Activated naive CD8-positive, alpha-beta T cell treated with anti-CD3 and anti-CD28 coated beads, Interleukin-2, amount 50 U/mL, for 24 hours (primary cell): ENCODE data around the gene ST13.

Experiments
- ATAC-seq: fragments of 150-1000 bp; cut with Tn5 transposase; one replicate; pipeline ENCODE4 v1.10.0; 2021
- DNase-seq: peaks from one replicate; pipeline ENCODE4 v3.0.0; 2021
- H3K27ac Mint-ChIP-seq: one replicate; pipeline ENCODE4 v1.8.0; 2021; ENCODE audit warnings: mild to moderate bottlenecking, mixed read lengths
- H3K27me3 Mint-ChIP-seq: one replicate; pipeline ENCODE4 v1.8.0; 2021; ENCODE audit warnings: mixed read lengths
- H3K36me3 Mint-ChIP-seq: one replicate; pipeline ENCODE4 v1.8.0; 2021; ENCODE audit warnings: low read depth, mixed read lengths
- H3K4me1 Mint-ChIP-seq: one replicate; pipeline ENCODE4 v1.8.0; 2021; ENCODE audit warnings: mixed read lengths
- H3K4me3 Mint-ChIP-seq: one replicate; pipeline ENCODE4 v1.8.0; 2021; ENCODE audit warnings: mild to moderate bottlenecking, moderate library complexity, mixed read lengths
- H3K9me3 Mint-ChIP-seq: one replicate; pipeline ENCODE4 v1.8.0; 2021; ENCODE audit warnings: mixed read lengths

The ST13 gene

GRCh38 chr22:40818747-40819598 is 37.5 kb downstream of the ST13 start, which contains the start of gene SLC25A17:
TSS of gene SLC25A17 (minus strand) at chr22:40819346. CDS start at chr22:40819248, 98 bp downstream.
- H3K9me3 Mint-ChIP-seq: no peaks in the 10 kb centered on the region
- peak within 1 kb of the TSS; percentile 90 for H3K4me3 Mint-ChIP-seq
- H3K4me1 Mint-ChIP-seq: peaks cover 36% of the 10 kb centered on the region
- peak; percentile 89 for DNase-seq
- ATAC-seq: peak; percentile 89
- H3K27ac Mint-ChIP-seq: peak within 1 kb of the TSS; percentile 93
- peaks cover 24% of the 10 kb centered on the region for H3K36me3 Mint-ChIP-seq
- no peaks in the 10 kb centered on the region for H3K27me3 Mint-ChIP-seq

DNA sequence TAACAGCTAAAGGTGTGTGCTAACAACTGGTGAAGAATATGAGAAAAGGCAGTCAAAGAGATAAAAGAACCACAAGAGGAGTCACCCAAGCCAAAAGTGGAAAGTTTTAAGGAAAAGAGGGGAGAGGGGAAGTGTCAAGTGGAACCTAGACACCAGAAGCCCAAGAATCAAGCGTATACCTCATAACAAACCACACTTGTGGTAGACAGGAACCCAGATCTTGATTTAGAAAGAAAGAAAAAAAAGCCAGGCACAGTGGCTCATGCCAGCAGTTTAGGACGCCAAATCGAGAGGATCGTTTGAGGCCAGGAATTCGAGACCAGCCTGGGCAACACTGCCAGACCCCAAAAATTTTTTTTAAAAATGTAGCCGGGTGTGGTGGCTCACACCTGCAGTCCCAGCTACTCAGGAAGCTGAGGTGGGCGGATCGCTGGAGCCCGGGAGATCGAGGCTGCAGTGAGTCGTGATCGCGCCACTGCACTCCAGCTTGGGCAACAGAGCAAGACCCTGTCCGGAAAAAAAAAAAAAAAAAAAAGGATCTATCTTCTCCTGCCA is 38.2 kb downstream of the ST13 start:
- H3K9me3 Mint-ChIP-seq: no peaks in the 10 kb centered on the region
- no peak for ATAC-seq
- peaks cover 21% of the 10 kb centered on the region for H3K36me3 Mint-ChIP-seq
- H3K4me3 Mint-ChIP-seq: peak overlapping the region; percentile 90
- H3K27ac Mint-ChIP-seq: peak overlapping the region; percentile 93
- no peaks in the 10 kb centered on the region for H3K27me3 Mint-ChIP-seq
- no peak for DNase-seq
- peaks cover 36% of the 10 kb centered on the region for H3K4me1 Mint-ChIP-seq

GRCh38 chr22:40817737-40818136 is 38.7 kb downstream of the ST13 start:
- Mint-ChIP-seq H3K27me3 (no peaks in the 10 kb centered on the region), H3K4me3 (peak overlapping the region; percentile 90), H3K27ac (peak overlapping the region; percentile 93), H3K9me3 (no peaks in the 10 kb centered on the region), H3K36me3 (peaks cover 24% of the 10 kb centered on the region), H3K4me1 (peaks cover 36% of the 10 kb centered on the region)
- ATAC-seq: no peak
- DNase-seq: no peak

DNA sequence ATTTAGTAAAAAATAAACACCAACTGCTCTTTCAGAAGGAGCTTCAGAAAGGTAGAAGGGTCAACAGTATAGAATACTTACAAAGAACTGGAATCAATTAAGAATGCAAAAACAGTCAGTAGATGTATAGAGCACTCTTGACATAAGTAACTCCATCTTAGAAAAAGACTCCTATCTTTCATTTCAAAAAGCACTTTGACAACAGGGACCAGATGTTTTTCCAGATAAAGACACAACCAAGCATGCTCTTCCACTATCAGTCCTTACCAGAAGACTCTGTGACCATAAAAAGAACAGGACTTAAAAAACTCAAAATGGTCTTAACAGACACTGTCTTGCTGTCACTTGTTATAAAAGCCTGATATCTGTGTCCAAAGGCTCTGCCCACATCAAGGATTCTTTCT is 42.5 kb downstream of the ST13 start:
- no peak overlapping the region for H3K4me3 Mint-ChIP-seq
- no peaks in the 10 kb centered on the region for H3K9me3 Mint-ChIP-seq
- no peak for DNase-seq
- H3K4me1 Mint-ChIP-seq: peaks cover 32% of the 10 kb centered on the region
- ATAC-seq: no peak
- no peaks in the 10 kb centered on the region for H3K27me3 Mint-ChIP-seq
- H3K36me3 Mint-ChIP-seq: peaks cover 24% of the 10 kb centered on the region
- H3K27ac Mint-ChIP-seq: no peak overlapping the region

DNA sequence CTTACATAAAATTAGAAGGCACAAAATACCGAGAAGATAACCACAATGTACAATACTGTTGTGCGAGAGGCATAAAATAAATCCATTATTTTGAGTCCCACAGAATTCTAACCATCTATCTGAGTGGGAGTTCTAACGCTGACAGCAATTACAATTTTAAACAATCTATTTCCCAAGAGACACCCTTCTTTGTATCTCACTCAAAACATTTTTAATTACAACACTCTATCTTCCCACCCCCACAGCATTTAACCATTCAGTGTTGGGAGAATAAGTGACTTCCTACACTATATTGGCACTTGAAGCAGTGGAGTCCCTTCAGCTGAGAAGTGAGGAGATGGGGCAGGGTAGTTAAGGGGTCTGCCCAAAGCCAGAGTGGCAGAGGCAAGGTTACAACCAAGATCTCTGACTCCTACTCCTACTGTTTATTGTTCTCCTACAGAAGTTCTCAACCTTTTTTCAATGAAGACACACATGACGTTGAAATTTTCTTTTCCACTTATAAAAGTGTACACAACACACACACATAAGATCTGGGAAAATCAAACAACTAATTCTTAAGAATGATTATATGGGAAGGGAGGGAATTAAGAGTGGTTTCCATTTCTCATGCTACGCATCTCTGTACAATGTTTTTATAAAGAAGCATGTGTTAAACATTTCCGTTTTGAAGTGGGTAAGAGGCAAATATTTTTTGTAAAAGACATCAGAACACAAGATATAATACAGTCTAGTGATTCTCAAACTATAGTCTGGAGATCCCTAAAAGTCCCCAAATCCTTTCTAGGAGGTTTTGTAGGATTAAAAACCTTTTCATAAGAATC is 48.2 kb downstream of the ST13 start:
- ATAC-seq: no peak
- Mint-ChIP-seq H3K27ac (no peak overlapping the region), H3K4me1 (peaks cover 6% of the 10 kb centered on the region), H3K36me3 (peaks cover 8% of the 10 kb centered on the region), H3K9me3 (no peaks in the 10 kb centered on the region), H3K27me3 (no peaks in the 10 kb centered on the region), H3K4me3 (no peak overlapping the region)
- DNase-seq: no peak

- Mint-ChIP-seq H3K36me3 (peaks cover 4% of the 10 kb centered on the region), H3K4me1 (peaks cover 2% of the 10 kb centered on the region), H3K9me3 (no peaks in the 10 kb centered on the region), H3K4me3 (no peak overlapping the region), H3K27me3 (no peaks in the 10 kb centered on the region), H3K27ac (no peak overlapping the region)
- no peak for ATAC-seq
- no peak for DNase-seq
Observed at GRCh38 chr22:40806711-40807110, 49.7 kb downstream of the ST13 start.

- no peak overlapping the region for H3K4me3 Mint-ChIP-seq
- no peaks in the 10 kb centered on the region for H3K9me3 Mint-ChIP-seq
- ATAC-seq (no peak), DNase-seq (no peak)
- peaks cover 2% of the 10 kb centered on the region for H3K4me1 Mint-ChIP-seq
- no peak overlapping the region for H3K27ac Mint-ChIP-seq
- no peaks in the 10 kb centered on the region for H3K27me3 Mint-ChIP-seq
- peaks cover 4% of the 10 kb centered on the region for H3K36me3 Mint-ChIP-seq
Observed at GRCh38 chr22:40805699-40806203, 50.7 kb downstream of the ST13 start.

DNA sequence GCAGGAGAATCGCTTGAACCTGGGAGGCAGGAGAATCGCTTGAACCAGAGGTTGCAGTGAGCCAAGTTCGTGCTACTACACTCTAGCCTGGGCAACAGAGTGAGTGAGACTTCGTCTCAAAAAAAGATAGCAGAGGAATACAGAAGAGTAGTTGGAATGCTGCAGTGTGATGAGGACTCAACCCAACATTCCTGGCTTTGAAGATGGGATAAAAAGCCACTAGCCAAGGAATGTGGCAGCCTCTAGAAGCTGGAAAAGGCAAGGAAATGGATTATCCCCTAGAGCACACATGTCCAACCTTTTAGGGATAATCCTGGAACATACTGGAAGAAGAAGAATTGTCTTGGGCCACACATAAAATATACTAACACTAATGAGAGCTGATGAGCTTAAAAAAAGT is 51.2 kb downstream of the ST13 start:
- ATAC-seq: no peak

GRCh38 chr22:40803321-40803720 is 53.1 kb downstream of the ST13 start:
- H3K27ac Mint-ChIP-seq: no peak overlapping the region
- H3K27me3 Mint-ChIP-seq: no peaks in the 10 kb centered on the region
- no peak overlapping the region for H3K4me3 Mint-ChIP-seq
- DNase-seq: no peak
- no peaks in the 10 kb centered on the region for H3K4me1 Mint-ChIP-seq
- no peaks in the 10 kb centered on the region for H3K9me3 Mint-ChIP-seq
- ATAC-seq: no peak
- peaks cover 4% of the 10 kb centered on the region for H3K36me3 Mint-ChIP-seq

More for the DNA sequence above, 51.2 kb downstream of the ST13 start:
- H3K36me3 Mint-ChIP-seq: peaks cover 4% of the 10 kb centered on the region
- DNase-seq: no peak
- H3K27me3 Mint-ChIP-seq: no peaks in the 10 kb centered on the region
- no peak overlapping the region for H3K27ac Mint-ChIP-seq
- no peaks in the 10 kb centered on the region for H3K9me3 Mint-ChIP-seq
- H3K4me1 Mint-ChIP-seq: peaks cover 2% of the 10 kb centered on the region
- H3K4me3 Mint-ChIP-seq: no peak overlapping the region

DNA sequence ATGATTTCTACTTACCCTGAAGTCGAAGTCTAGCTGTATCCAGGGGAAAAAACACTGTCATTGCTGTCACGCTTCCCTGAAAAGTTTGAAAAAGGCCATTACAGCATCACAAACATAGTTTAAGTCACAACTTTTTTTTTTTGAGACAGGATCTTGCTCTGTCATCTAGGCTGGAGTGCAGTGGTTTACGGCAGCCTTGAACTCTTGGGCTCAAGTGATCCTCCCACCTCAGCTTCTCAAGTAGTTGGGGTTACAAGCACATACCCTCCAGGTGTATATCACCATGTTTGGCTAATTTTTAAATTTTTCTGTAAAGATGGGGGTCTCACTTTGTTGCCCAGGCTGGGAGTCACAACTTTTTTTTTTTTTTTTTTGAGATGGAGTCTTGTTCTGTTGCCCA is 57.4 kb downstream of the ST13 start:
- Mint-ChIP-seq H3K4me3 (no peak overlapping the region), H3K9me3 (no peaks in the 10 kb centered on the region), H3K4me1 (no peaks in the 10 kb centered on the region), H3K27ac (no peak overlapping the region), H3K36me3 (peaks cover 4% of the 10 kb centered on the region), H3K27me3 (no peaks in the 10 kb centered on the region)
- ATAC-seq (no peak), DNase-seq (no peak)

DNA sequence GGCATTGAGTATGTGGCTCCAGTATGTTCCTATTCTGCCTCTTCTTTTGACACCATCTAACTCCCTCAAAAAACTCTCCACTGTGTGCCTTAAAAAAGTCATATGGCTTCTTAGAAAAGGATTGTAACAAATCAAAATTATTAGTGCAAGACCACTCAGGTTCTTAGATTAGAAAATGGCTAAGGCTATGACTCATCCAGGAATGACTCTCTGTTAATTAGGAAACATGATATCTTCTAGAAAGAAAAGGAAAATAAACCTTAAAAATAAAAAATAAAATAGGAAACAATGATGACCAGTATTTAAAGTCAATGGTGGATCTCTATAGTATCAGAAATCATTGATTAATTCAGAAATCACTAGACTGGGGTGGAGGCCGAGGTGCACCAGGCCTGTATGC is 59.0 kb downstream of the ST13 start:
- DNase-seq: no peak
- Mint-ChIP-seq H3K27ac (no peak overlapping the region), H3K27me3 (no peaks in the 10 kb centered on the region), H3K36me3 (peaks cover 18% of the 10 kb centered on the region), H3K9me3 (no peaks in the 10 kb centered on the region), H3K4me3 (no peak overlapping the region), H3K4me1 (peaks cover 5% of the 10 kb centered on the region)
- ATAC-seq: no peak

DNA sequence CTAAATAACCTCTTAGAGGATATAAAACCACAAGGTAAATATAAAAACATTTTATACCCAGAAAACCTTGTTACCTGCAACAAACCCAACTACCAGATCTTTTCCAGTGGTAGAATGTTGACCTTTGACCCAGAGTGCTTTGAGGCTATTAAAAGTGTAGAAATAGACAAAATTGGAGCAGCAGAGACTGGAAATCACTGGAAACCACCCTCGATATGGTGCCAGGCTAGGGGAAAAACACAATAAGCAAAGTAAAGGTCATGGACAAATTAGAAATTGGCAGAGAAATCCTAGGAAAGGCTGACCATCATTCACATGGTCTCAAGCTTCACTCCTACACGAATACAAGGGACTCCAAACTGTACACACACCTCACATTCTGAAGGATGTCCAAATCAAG is 64.0 kb downstream of the ST13 start:
- Mint-ChIP-seq H3K27me3 (no peaks in the 10 kb centered on the region), H3K4me3 (no peak overlapping the region), H3K36me3 (peaks cover 41% of the 10 kb centered on the region), H3K9me3 (no peaks in the 10 kb centered on the region), H3K4me1 (peaks cover 16% of the 10 kb centered on the region), H3K27ac (no peak overlapping the region)
- no peak for DNase-seq
- ATAC-seq: no peak

GRCh38 chr22:40791241-40791640 is 65.2 kb downstream of the ST13 start:
- H3K27ac Mint-ChIP-seq: no peak overlapping the region
- H3K36me3 Mint-ChIP-seq: peaks cover 41% of the 10 kb centered on the region
- no peaks in the 10 kb centered on the region for H3K9me3 Mint-ChIP-seq
- H3K4me3 Mint-ChIP-seq: no peak overlapping the region
- H3K4me1 Mint-ChIP-seq: peaks cover 16% of the 10 kb centered on the region
- no peak for DNase-seq
- ATAC-seq: no peak
- no peaks in the 10 kb centered on the region for H3K27me3 Mint-ChIP-seq

DNA sequence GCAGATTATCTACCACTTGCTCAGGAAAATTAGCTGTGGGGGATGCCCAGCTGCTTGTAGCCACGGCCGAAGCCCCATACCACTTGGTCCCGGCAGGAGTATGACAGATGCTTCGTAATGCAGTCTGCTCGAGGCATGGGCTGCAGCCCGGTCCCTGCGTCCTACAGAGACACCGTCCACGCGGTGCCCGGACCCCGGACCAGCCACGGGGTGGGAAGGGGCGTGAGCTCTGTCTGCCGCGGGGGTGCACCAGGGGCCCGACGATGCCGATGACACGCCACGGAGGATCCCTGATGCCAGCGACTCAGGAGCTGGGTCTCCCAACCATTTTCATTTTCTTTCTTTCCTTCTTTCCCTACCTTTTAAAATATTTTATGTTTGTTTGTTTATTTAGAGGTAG is 67.3 kb downstream of the ST13 start:
- peaks cover 42% of the 10 kb centered on the region for H3K36me3 Mint-ChIP-seq
- H3K27me3 Mint-ChIP-seq: no peaks in the 10 kb centered on the region
- H3K4me3 Mint-ChIP-seq: no peak overlapping the region
- no peaks in the 10 kb centered on the region for H3K9me3 Mint-ChIP-seq
- no peak for ATAC-seq
- H3K4me1 Mint-ChIP-seq: peaks cover 16% of the 10 kb centered on the region
- H3K27ac Mint-ChIP-seq: no peak overlapping the region
- no peak for DNase-seq
